ENCODE results near the gene ZNF343. TPM values are rescaled to one million over a fixed set of nuclear protein-coding genes. Genes with fewer than 3 reads are reported as not detected.

ZNF343 gene
- total and polyA plus RNA-seq, 2 of the 4 experiments (the other 2 are of a cell fraction), result 7.8 to 26.2 TPM

GRCh38 chr20:2519115-2519809, 10.5 kb upstream of the ZNF343 start:
- in situ Hi-C loops (cut with MboI; ENCODE audit: low sequenced_read_pairs), result loop anchor here (25.0 kb wide), 1 partner anchor 318 kb away; the partner anchor contains the start of genes PCED1A and VPS16
- Histone ChIP-seq H4K8ac (ENCODE audit: low read depth in 2 of 2, low read length in 2 of 2) (peak overlapping the region; percentile 60 to 93; a peak in 3 of 4 replicates), H3K36me3 (ENCODE audit: control insufficient read depth, insufficient read depth, low read length) (no peaks in the 10 kb centered on the region; the same call in 1 of the 2 replicates), H3K4me3 (ENCODE audit: insufficient read depth, low read depth, low read length) (no peak overlapping the region), H2BK5ac (ENCODE audit: low read depth, low read length, poor library complexity, severe bottlenecking) (peak overlapping the region; percentile 81), H4K5ac (ENCODE audit: low read depth, low read length) (peak overlapping the region; percentile 90), H4K91ac (ENCODE audit: insufficient read depth, low read depth, low read length) (peak overlapping the region; percentile 90), H3K14ac (replicated peaks; ENCODE audit: low read depth, low read length) (peak overlapping the region; percentile 75), H3K4me1 (ENCODE audit: control insufficient read depth, insufficient read depth, low read length) (peaks cover 9% of the 10 kb centered on the region), H3K4me2 (ENCODE audit: low read depth, low read length) (peak overlapping the region; percentile 3; the same call in 1 of the 2 replicates), H3K4ac (ENCODE audit: low read depth, low read length) (peak overlapping the region; percentile 92), H2AK5ac (ENCODE audit: low read depth, low read length) (peak overlapping the region; percentile 97), H2AFZ (replicated peaks; ENCODE audit: low read length, poor library complexity) (peak overlapping the region; percentile 80), H2BK120ac (ENCODE audit: low read depth, low read length) (peak overlapping the region; percentile 92), H2AK9ac (replicated peaks; ENCODE audit: low read depth, low read length, poor library complexity) (peak overlapping the region; percentile 85), H2BK15ac (ENCODE audit: low read depth, low read length) (peak overlapping the region; percentile 98; the same call in 2 of the 3 replicates), H3K23ac (ENCODE audit: low read depth, low read length) (peak overlapping the region; percentile 61), H3K79me1 (ENCODE audit: low read depth in 1 of 2, low read length in 2 of 2) (peaks cover 4 to 25% of the 10 kb centered on the region in 2 experiments; a peak in 3 of 4 replicates), H3K27ac (ENCODE audit: insufficient read depth, low read length) (peak overlapping the region; percentile 100), H3K56ac (ENCODE audit: extremely low read depth, insufficient read depth, low read length) (peak overlapping the region; percentile 42), H3K9ac (ENCODE audit: low read depth, low read length) (peak overlapping the region; percentile 55; the same call in 1 of the 2 replicates), H3K27me3 (ENCODE audit: control insufficient read depth, insufficient read depth, low read length) (no peaks in the 10 kb centered on the region), H2BK20ac (ENCODE audit: low read depth, low read length) (peak overlapping the region; percentile 94), H3K9me1 (ENCODE audit: insufficient read depth, low read length) (peaks cover 29% of the 10 kb centered on the region), H4K20me1 (ENCODE audit: insufficient read depth, low read length) (no peaks in the 10 kb centered on the region), H3K18ac (ENCODE audit: low read depth, low read length) (peak overlapping the region; percentile 95), H3K9me3 (ENCODE audit: control insufficient read depth, insufficient read depth, low read length) (no peaks in the 10 kb centered on the region)
- dilution Hi-C loops (cut with HindIII; ENCODE audit: low sequenced_read_pairs, unreplicated experiment), result no loop called here
- WGBS, 2 experiments (ENCODE audit: extremely low coverage in 2 of 2, insufficient read length in 1 of 2), result 100% methylated on average over 1 to 2 of the region's 4 CpGs
- ATAC-seq (ENCODE audit: low read depth) (peak; percentile 64), DNase-seq (peak; percentile 87)
- ChIA-PET CTCF (no interaction called here), POLR2A (ENCODE audit: unreplicated experiment) (no interaction called here)
- TF ChIP-seq FOS (IDR thresholded peaks at IDR 0.05; ENCODE audit: low read depth, low read length) (no peak), CEBPB (IDR thresholded peaks at IDR 0.05; ENCODE audit: low read depth, low read length) (peak; percentile 64), CTCF (conservative IDR thresholded peaks at IDR 0.05; ENCODE audit: low read depth, low read length) (no peak), CHD1 (IDR thresholded peaks at IDR 0.05; ENCODE audit: low read depth, low read length) (no peak)
- intact Hi-C loops (cut with micrococcal nuclease), result no loop called here
- no TSS peak for BruUV-seq (replicated peaks)

Measured in IMR-90 (cell line).